HUES64 (cell line): Measurements from ENCODE around the gene GALNTL6.

Source experiments
- H3K27ac ChIP-seq: 2 replicates; pipeline ENCODE4 v1.7.0; 2013; ENCODE audit warnings: low read depth, low read length, inconsistent platforms
- H3K27me3 ChIP-seq: 2 replicates; pipeline ENCODE4 v1.6.1; 2013; ENCODE audit warnings: mild to moderate bottlenecking, low read length; ENCODE audit not compliant: insufficient read depth
- H3K36me3 ChIP-seq: 2 replicates; pipeline ENCODE4 v1.6.1; 2013; ENCODE audit warnings: mild to moderate bottlenecking, low read length; ENCODE audit not compliant: insufficient read depth
- H3K4me1 ChIP-seq: 2 replicates; pipeline ENCODE4 v1.6.1; 2013; ENCODE audit warnings: mild to moderate bottlenecking, low read length, moderate library complexity; ENCODE audit not compliant: insufficient read depth
- H3K4me3 ChIP-seq: 2 replicates; pipeline ENCODE4 v1.5.1; 2013; ENCODE audit warnings: mild to moderate bottlenecking, low read length, moderate library complexity
- H3K9ac ChIP-seq: 2 replicates; pipeline ENCODE4 v1.6.1; 2013; ENCODE audit warnings: mild to moderate bottlenecking, low read depth, low read length
- H3K9me3 ChIP-seq: 2 replicates; pipeline ENCODE4 v1.6.1; 2013; ENCODE audit warnings: low read depth, low read length; ENCODE audit not compliant: insufficient read depth
- WGBS: fragments of 150-250, 120-280 bp; methylation state at CpG from one replicate; pipeline ENCODE4 v1.1.7; 2013; ENCODE audit warnings: missing lambda C conversion rate; 5-methylcytosine and 5-hydroxymethylcytosine counted together

GALNTL6 gene

DNA sequence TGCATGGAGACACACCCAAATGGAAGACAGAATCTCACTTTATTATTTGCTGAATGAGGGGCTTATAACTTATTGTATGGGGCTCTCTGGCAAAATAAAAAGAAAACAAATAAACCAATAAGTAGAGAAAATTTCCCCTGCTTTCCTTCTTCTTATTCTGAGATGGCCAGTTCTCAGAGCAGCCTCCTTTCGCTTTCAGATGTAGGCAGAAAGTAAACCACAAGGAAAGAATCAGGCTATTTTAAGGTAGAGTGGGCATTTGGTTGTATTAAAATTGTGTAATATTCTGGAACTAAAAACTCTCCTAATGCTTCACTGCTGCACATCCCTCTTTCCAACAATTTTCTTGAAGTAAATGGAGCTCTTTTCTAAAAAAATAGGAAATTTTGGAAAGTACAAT, 241.8 kb downstream of the GALNTL6 start:
- Histone ChIP-seq H3K27me3 (no peaks in the 10 kb centered on the region), H3K9ac (no peak overlapping the region), H3K4me1 (no peaks in the 10 kb centered on the region), H3K9me3 (no peaks in the 10 kb centered on the region), H3K27ac (no peak overlapping the region), H3K4me3 (no peak overlapping the region), H3K36me3 (no peaks in the 10 kb centered on the region)
- WGBS: 100% methylated on average over 1 of the region's 1 CpG

DNA sequence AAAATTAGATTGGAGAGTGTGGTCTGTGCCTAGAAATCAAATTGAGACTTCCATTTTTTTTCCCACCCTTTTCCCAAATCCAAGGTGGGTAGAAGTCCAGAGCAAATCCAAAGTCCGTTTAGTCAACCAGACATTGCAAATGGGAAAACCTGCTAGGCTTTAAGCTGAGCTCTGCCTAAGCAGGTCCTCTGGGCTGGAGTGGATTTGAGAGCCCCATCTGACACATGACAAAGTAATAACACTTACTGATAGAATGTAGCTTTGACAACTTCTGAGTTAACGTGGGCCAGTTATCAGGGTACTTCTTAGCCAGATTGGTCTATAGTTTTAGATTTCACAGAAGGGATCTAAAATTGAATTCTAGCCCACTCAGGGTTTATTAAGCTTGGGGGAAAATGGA, 242.3 kb downstream of the GALNTL6 start:
- WGBS: 93% methylated on average over 2 of the region's 2 CpGs
- Histone ChIP-seq H3K27ac (no peak overlapping the region), H3K27me3 (no peaks in the 10 kb centered on the region)

DNA sequence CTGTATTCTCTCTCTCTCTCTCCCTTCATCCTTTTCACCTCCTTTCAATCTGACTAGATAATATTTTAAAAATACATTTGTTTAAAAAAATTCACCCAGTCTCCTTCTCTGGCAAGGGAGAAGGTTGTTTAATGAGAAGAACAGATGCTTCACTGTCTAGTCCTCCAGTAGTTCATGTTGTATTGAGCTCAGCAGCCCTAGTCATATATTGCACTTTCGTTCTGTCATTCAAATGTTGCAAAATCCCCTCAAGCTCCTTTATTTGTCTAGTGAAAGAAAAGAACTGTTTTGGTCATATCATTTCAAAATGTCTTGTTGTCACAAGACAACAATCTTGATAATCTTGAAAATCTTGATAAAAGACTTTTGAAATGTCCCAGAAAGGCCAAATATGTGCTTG, 248.0 kb downstream of the GALNTL6 start:
- Histone ChIP-seq H3K27me3 (no peaks in the 10 kb centered on the region), H3K9ac (no peak overlapping the region), H3K36me3 (no peaks in the 10 kb centered on the region), H3K9me3 (no peaks in the 10 kb centered on the region), H3K4me3 (no peak overlapping the region), H3K27ac (no peak overlapping the region), H3K4me1 (peaks cover 14% of the 10 kb centered on the region)
- 92% methylated on average over 1 of the region's 1 CpG for WGBS

More for the DNA sequence above, 242.3 kb downstream of the GALNTL6 start:
- H3K9ac ChIP-seq: no peak overlapping the region
- no peak overlapping the region for H3K4me3 ChIP-seq
- no peaks in the 10 kb centered on the region for H3K36me3 ChIP-seq
- H3K4me1 ChIP-seq: no peaks in the 10 kb centered on the region
- no peaks in the 10 kb centered on the region for H3K9me3 ChIP-seq

DNA sequence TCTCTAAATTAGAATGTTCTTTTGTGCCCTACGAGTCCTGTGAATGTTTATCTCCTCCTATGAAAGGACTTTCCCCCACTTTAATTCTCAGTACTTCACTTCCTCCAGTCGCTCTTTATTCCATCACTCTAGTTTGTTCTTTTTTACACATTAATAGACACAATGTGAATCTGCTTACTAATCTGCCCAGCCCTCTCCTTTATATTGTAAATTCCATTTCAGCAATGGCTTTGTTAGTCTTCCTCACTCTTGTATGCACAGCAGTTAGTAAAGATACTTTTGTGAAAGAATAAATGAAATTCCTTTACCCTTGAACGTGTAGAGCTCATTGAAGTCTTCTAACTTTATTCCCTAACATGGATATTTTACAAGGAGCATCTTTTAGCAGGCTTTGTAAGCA, 255.3 kb downstream of the GALNTL6 start:
- no peak overlapping the region for H3K4me3 ChIP-seq

DNA sequence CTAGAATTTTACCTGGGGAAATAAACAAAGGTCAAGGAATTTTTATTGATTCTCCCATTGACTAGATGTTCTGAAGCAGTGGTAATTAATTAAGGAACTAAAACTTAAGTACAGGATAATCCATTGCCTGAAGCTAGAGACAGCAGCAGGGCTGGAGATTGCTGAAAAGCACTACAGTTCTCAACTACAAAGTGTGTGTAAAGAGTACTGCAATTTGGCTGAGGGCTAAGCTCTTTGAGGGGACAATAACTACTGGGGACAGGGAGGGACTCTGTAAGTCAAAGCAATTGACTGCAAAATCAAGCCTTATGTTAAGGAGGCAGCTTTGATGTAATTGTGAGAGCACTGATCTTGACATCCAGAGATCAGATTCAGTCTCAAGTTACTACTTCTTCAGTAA, 260.4 kb downstream of the GALNTL6 start:
- Histone ChIP-seq H3K9ac (no peak overlapping the region), H3K4me3 (no peak overlapping the region), H3K27ac (no peak overlapping the region), H3K27me3 (no peaks in the 10 kb centered on the region), H3K9me3 (no peaks in the 10 kb centered on the region), H3K36me3 (no peaks in the 10 kb centered on the region), H3K4me1 (peaks cover 6% of the 10 kb centered on the region; the same call in 1 of the 2 replicates)

More for the DNA sequence above, 255.3 kb downstream of the GALNTL6 start:
- Histone ChIP-seq H3K4me1 (peaks cover 5% of the 10 kb centered on the region), H3K36me3 (no peaks in the 10 kb centered on the region), H3K9ac (no peak overlapping the region), H3K9me3 (no peaks in the 10 kb centered on the region), H3K27ac (no peak overlapping the region), H3K27me3 (no peaks in the 10 kb centered on the region)
- no CpG with 5 or more reads among the region's 3 CpGs for WGBS

DNA sequence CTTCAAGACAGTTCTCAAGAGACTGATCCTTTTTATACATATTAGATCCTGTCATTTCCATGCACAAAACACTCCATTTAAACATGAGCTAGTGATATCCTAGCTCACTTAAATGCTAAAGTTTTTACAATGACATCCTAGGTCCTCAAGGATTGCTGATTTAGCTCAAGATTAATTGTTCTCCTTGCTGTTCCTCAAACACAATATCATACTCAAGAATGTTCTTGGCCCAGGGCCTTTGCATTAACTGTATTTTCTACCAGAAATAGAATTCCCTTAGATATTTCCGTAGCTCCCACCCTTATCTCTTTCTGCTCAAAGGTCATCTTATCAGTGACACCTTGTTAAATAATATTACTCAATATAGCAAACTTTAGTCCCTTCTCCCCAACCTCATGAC, 270.1 kb downstream of the GALNTL6 start:
- Histone ChIP-seq H3K36me3 (no peaks in the 10 kb centered on the region), H3K27me3 (no peaks in the 10 kb centered on the region), H3K9me3 (no peaks in the 10 kb centered on the region), H3K27ac (no peak overlapping the region), H3K4me3 (no peak overlapping the region), H3K4me1 (no peaks in the 10 kb centered on the region), H3K9ac (no peak overlapping the region)
- WGBS: 97% methylated on average over 1 of the region's 1 CpG

DNA sequence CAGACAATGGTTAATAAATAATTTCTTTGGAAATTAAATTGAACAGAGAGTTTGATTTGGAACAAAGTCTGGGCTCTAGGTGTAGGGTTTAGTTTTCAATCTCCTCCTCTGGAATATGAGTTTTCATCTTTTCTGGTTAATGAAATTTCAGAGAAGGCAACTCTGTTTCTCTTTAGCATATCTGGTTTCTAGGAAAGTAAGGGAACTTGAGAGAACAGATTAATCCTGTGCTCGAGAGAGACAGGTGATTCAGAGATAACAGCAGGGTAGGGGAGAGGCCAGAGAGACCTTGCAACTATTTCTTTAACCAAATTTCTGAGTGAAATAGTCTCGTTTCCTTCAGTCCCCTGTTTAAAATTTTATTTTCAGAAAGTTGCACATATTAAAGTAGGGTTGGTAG, 275.4 kb downstream of the GALNTL6 start:
- Histone ChIP-seq H3K4me1 (no peaks in the 10 kb centered on the region), H3K27me3 (no peaks in the 10 kb centered on the region), H3K9me3 (no peaks in the 10 kb centered on the region), H3K4me3 (no peak overlapping the region), H3K36me3 (no peaks in the 10 kb centered on the region), H3K9ac (no peak overlapping the region), H3K27ac (no peak overlapping the region)
- 68% methylated on average over 2 of the region's 2 CpGs for WGBS

DNA sequence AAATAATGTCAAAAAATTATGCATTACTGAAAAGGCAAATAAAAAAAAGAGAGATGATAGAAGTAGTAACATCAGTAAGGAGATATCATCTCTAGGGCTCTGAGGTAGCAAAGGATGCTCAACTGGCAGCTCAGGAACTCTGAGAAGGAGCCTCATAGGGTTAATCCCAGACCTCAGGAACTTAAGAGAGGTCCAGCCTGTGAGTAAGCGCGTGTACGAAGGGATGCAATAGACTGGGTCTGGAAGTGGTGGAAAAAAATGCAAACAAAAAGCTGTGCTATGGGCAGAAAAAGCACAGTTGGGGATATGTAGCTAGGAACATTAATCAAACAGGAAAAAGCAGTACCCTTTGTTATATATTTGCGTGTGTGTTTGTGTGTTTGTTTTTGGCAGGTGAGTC, 282.0 kb downstream of the GALNTL6 start:
- H3K9ac ChIP-seq: no peak overlapping the region
- no peak overlapping the region for H3K4me3 ChIP-seq
- no peaks in the 10 kb centered on the region for H3K9me3 ChIP-seq
- no peaks in the 10 kb centered on the region for H3K27me3 ChIP-seq
- H3K27ac ChIP-seq: no peak overlapping the region
- 90% methylated on average over 4 of the region's 4 CpGs for WGBS
- H3K4me1 ChIP-seq: peaks cover 4% of the 10 kb centered on the region; the same call in 1 of the 2 replicates
- H3K36me3 ChIP-seq: no peaks in the 10 kb centered on the region

DNA sequence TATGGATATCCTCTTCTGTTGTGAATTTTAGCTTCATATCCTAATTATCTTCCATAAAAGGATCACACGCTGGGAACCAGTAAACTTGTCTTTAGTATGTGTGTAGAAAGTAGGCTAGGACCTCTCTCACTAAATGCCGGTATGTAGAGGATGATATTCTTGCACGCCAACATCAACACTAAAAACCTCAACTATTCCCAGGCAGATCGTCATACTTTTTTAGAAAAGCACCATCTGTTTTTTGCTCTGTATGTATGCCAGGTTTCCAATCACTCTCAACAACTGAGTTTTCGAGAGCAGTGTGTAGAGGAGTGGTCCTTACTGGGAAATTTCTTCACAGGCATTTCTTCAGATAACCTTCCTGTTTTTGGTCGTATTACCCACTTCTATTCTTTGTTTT, 283.6 kb downstream of the GALNTL6 start:
- 100% methylated on average over 2 of the region's 6 CpGs for WGBS
- no peaks in the 10 kb centered on the region for H3K27me3 ChIP-seq
- H3K4me3 ChIP-seq: no peak overlapping the region
- no peaks in the 10 kb centered on the region for H3K9me3 ChIP-seq
- peaks cover 4% of the 10 kb centered on the region; the same call in 1 of the 2 replicates for H3K4me1 ChIP-seq
- no peak overlapping the region for H3K27ac ChIP-seq
- no peaks in the 10 kb centered on the region for H3K36me3 ChIP-seq
- no peak overlapping the region for H3K9ac ChIP-seq

DNA sequence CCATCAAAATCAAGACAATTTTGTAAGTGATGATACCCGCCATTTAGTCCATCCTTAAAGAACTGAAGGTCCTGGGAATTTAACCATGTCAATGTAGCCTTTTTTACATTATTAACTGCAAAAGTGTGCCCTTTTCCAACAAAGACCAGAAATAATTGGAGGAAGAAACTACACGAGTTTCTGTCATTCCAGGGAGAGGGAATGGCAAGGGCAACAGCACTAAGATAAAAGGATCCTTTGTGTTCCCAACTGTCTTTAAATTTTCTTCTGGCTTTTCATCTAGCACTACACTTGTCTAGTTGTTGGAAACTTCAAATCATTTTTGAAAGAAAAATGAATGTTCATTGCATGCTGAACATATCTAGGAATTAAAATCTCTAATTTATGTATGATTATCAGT, 286.2 kb downstream of the GALNTL6 start:
- Histone ChIP-seq H3K27me3 (no peaks in the 10 kb centered on the region), H3K36me3 (no peaks in the 10 kb centered on the region), H3K9me3 (no peaks in the 10 kb centered on the region), H3K4me1 (peaks cover 4% of the 10 kb centered on the region; the same call in 1 of the 2 replicates), H3K27ac (no peak overlapping the region), H3K4me3 (no peak overlapping the region), H3K9ac (no peak overlapping the region)
- WGBS: 85% methylated on average over 2 of the region's 2 CpGs

DNA sequence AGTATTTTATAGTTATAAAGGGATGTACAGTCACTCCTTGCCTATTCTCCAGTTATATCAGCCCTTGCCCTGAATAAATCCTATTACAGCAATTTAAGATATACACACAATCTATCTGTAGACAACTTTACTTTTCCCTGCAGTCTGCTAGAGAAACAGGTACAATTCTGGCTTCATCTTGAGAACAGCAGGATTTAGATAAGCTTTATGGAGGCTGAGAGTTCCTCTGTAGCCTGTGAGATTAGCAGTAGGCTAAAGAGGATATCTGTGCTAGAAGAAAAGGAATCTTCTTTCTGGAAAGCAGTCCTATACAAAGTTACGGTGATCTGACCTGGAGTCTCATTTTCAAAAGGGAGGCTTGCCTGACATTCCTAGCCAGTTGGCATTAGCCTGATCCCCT, 290.3 kb downstream of the GALNTL6 start:
- no peak overlapping the region for H3K27ac ChIP-seq
- H3K36me3 ChIP-seq: no peaks in the 10 kb centered on the region
- WGBS: 89% methylated on average over 1 of the region's 1 CpG
- H3K9me3 ChIP-seq: no peaks in the 10 kb centered on the region
- H3K27me3 ChIP-seq: no peaks in the 10 kb centered on the region
- H3K4me3 ChIP-seq: no peak overlapping the region
- H3K9ac ChIP-seq: no peak overlapping the region
- H3K4me1 ChIP-seq: no peaks in the 10 kb centered on the region

DNA sequence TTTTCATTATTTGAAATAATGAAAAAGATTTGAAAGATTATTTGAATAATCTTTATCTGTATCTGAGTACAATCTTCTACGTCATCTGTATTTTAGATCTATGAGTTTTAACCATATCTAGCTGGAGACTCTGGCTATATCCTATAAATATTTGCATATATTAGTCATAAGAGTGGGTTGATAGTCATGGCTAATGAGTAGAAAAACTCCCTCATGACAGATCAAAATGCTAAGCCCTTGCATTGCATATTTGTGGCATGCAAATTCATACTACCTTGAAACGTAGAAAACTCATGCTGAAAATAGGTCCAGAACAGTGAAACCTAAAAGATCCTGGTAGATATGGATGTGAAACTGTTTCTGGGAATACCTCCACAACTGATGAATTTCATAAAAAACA, 291.3 kb downstream of the GALNTL6 start:
- Histone ChIP-seq H3K27me3 (no peaks in the 10 kb centered on the region), H3K27ac (no peak overlapping the region), H3K4me3 (no peak overlapping the region), H3K4me1 (no peaks in the 10 kb centered on the region), H3K9ac (no peak overlapping the region), H3K9me3 (no peaks in the 10 kb centered on the region), H3K36me3 (no peaks in the 10 kb centered on the region)
- 81% methylated on average over 1 of the region's 2 CpGs for WGBS
